Measurements from ENCODE around the gene ROBO1. TPM values are rescaled to one million over a fixed set of nuclear protein-coding genes. Genes with fewer than 3 reads are reported as not detected.
A peak's percentile ranks its signal among the peaks of the same experiment; 100 is the strongest.

The ROBO1 gene
- total RNA-seq, 1 experiment from 2014 or later = 35.5 TPM

- H3K36me3 ChIP-seq (ENCODE audit: low read depth, low read length) = no peaks in the 10 kb centered on the region
- BruUV-seq (replicated peaks) = no TSS peak
- no peak for ATAC-seq
- no peaks in the 10 kb centered on the region for H3K4me1 ChIP-seq (ENCODE audit: insufficient read depth, low read length)
- no peaks in the 10 kb centered on the region for H4K20me1 ChIP-seq (ENCODE audit: low read length)
- intact Hi-C loops (cut with micrococcal nuclease) = no loop called here
- H3K9me3 ChIP-seq (ENCODE audit: low read length) = no peaks in the 10 kb centered on the region
- H3K9me2 ChIP-seq (replicated peaks; ENCODE audit: low read length) = no peaks in the 10 kb centered on the region
- H3K27me3 ChIP-seq (ENCODE audit: low read length) = no peaks in the 10 kb centered on the region
- no peak overlapping the region for H3K27ac ChIP-seq (ENCODE audit: low read length)
- POLR2A ChIA-PET (ENCODE audit: unreplicated experiment) = no interaction called here
- H2AFZ ChIP-seq (ENCODE audit: low read length) = no peak overlapping the region
- no peak for TF ChIP-seq EZH2 (IDR thresholded peaks at IDR 0.05; ENCODE audit: low read length, unreplicated experiment)
- no peak for TF ChIP-seq CTCF (conservative IDR thresholded peaks at IDR 0.05; ENCODE audit: low read depth, low read length)
- TF ChIP-seq EZH2phosphoT487 (IDR thresholded peaks at IDR 0.05; ENCODE audit: borderline replicate concordance, low read length) = no peak
- no peaks in the 10 kb centered on the region for H3K79me2 ChIP-seq (ENCODE audit: low read length)
- H3F3A ChIP-seq (ENCODE audit: low read length, unreplicated experiment) = no peaks in the 10 kb centered on the region
- CTCF ChIA-PET = no interaction called here
- H3K4me2 ChIP-seq (ENCODE audit: low read length) = no peak overlapping the region
- H3K4me3 ChIP-seq (ENCODE audit: low read length) = no peak overlapping the region
- no peak for DNase-seq
- H3K9ac ChIP-seq (ENCODE audit: low read length) = no peak overlapping the region
Measured at GRCh38 chr3:79040091-79040490, 727.7 kb downstream of the ROBO1 start.

- intact Hi-C loops (cut with micrococcal nuclease) = no loop called here
- Histone ChIP-seq H4K20me1 (ENCODE audit: low read length) (no peaks in the 10 kb centered on the region), H3K9ac (ENCODE audit: low read length) (no peak overlapping the region), H3K36me3 (ENCODE audit: low read depth, low read length) (no peaks in the 10 kb centered on the region), H3K27me3 (ENCODE audit: low read length) (no peaks in the 10 kb centered on the region), H3K4me2 (ENCODE audit: low read length) (no peak overlapping the region), H3K9me2 (replicated peaks; ENCODE audit: low read length) (no peaks in the 10 kb centered on the region), H3F3A (ENCODE audit: low read length, unreplicated experiment) (no peaks in the 10 kb centered on the region), H3K9me3 (ENCODE audit: low read length) (no peaks in the 10 kb centered on the region), H3K4me1 (ENCODE audit: insufficient read depth, low read length) (no peaks in the 10 kb centered on the region), H2AFZ (ENCODE audit: low read length) (no peak overlapping the region), H3K79me2 (ENCODE audit: low read length) (no peaks in the 10 kb centered on the region), H3K27ac (ENCODE audit: low read length) (no peak overlapping the region), H3K4me3 (ENCODE audit: low read length) (no peak overlapping the region)
- BruUV-seq (replicated peaks) = no TSS peak
- ChIA-PET CTCF (no interaction called here), POLR2A (ENCODE audit: unreplicated experiment) (no interaction called here)
- no peak for TF ChIP-seq EZH2phosphoT487 (IDR thresholded peaks at IDR 0.05; ENCODE audit: borderline replicate concordance, low read length)
- no peak for TF ChIP-seq CTCF (conservative IDR thresholded peaks at IDR 0.05; ENCODE audit: low read depth, low read length)
- TF ChIP-seq EZH2 (IDR thresholded peaks at IDR 0.05; ENCODE audit: low read length, unreplicated experiment) = no peak
- DNase-seq (peak; percentile 19), ATAC-seq (no peak)
Measured at GRCh38 chr3:79039192-79039591, 728.6 kb downstream of the ROBO1 start.

GRCh38 chr3:79038636-79039035 lies 729.2 kb downstream of the ROBO1 start:
- CTCF ChIA-PET = no interaction called here
- BruUV-seq (replicated peaks) = no TSS peak
- no peaks in the 10 kb centered on the region for H4K20me1 ChIP-seq (ENCODE audit: low read length)

More at GRCh38 chr3:79038636-79039035, 729.2 kb downstream of the ROBO1 start:
- DNase-seq (no peak), ATAC-seq (no peak)
- no peaks in the 10 kb centered on the region for H3K79me2 ChIP-seq (ENCODE audit: low read length)
- no peak overlapping the region for H3K4me3 ChIP-seq (ENCODE audit: low read length)
- H3K4me1 ChIP-seq (ENCODE audit: insufficient read depth, low read length) = no peaks in the 10 kb centered on the region
- H3F3A ChIP-seq (ENCODE audit: low read length, unreplicated experiment) = no peaks in the 10 kb centered on the region
- no peak overlapping the region for H3K4me2 ChIP-seq (ENCODE audit: low read length)
- no peaks in the 10 kb centered on the region for H3K36me3 ChIP-seq (ENCODE audit: low read depth, low read length)
- no peaks in the 10 kb centered on the region for H3K27me3 ChIP-seq (ENCODE audit: low read length)
- TF ChIP-seq CTCF (conservative IDR thresholded peaks at IDR 0.05; ENCODE audit: low read depth, low read length) = no peak
- no peak for TF ChIP-seq EZH2phosphoT487 (IDR thresholded peaks at IDR 0.05; ENCODE audit: borderline replicate concordance, low read length)
- no peak for TF ChIP-seq EZH2 (IDR thresholded peaks at IDR 0.05; ENCODE audit: low read length, unreplicated experiment)
- no peaks in the 10 kb centered on the region for H3K9me3 ChIP-seq (ENCODE audit: low read length)
- H3K27ac ChIP-seq (ENCODE audit: low read length) = no peak overlapping the region
- no peak overlapping the region for H3K9ac ChIP-seq (ENCODE audit: low read length)
- intact Hi-C loops (cut with micrococcal nuclease) = no loop called here
- POLR2A ChIA-PET (ENCODE audit: unreplicated experiment) = no interaction called here
- H3K9me2 ChIP-seq (replicated peaks; ENCODE audit: low read length) = no peaks in the 10 kb centered on the region
- H2AFZ ChIP-seq (ENCODE audit: low read length) = no peak overlapping the region

Data from PC-3 (cell line).